ENCODE data around the gene BFSP1.

Gene BFSP1

DNA sequence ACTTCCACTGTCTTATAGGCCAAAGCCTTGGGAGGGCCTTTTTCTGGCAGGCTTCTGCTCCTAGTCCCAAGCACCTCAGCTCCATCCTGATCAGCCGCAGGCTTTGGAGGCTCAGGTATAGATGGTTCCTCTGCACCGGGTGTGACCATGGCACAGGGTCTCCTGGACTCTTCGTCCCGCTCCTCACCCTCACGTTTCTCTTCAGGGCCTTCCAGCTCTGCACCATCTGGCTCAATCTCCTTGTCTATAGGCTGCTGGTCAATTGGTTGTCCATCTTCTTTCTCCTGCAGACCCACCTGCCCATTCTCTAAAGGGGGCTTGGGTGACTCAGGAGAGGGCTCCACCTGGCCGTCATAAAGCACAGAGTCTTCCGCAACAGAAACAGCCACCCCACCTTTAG, 37.0 kb downstream of the BFSP1 start:
- DNase-seq = no peak

- DNase-seq = no peak
Measured at GRCh38 chr20:17493173-17493572, 38.0 kb downstream of the BFSP1 start.

GRCh38 chr20:17491488-17491887, 39.7 kb downstream of the BFSP1 start:
- DNase-seq = no peak

DNA sequence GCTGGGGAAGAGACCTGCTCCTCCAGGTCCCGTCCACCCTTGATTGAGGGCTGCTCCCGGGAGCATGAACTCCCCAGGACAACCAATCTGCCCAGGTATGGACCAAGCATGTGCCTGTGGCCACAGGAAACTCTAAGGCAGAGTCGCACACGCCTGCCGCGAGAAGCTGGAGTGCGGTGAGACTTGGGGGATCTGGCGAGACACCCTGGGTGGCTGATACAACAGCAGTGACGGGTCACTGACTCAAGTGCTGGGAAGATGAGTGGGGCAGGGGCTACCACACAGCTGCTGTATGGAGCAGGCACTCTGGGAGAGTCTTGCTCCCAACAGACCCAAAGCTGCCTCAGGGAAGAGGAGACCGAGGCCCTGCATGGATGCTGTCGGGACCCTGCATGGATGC, 40.1 kb downstream of the BFSP1 start:
- DNase-seq = no peak

DNA sequence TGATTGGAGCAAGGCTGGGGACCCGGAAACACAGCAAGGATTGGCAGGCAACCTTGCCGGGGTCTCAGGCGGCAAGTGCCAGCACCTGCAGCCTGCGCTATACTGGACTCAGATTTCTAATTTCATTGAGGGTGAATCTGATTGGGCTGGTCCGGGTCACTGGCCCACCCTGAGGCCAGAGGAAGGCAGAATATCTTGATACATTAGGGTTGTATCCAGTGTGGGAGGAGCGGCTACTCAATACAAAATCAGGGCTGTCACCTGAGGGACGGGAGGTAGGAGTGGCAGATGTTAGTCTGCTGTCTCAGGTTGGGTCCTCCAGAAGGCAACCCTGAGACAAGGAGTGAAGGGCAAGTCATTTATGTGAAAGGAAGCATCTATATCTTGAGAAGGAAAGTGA, 40.7 kb downstream of the BFSP1 start:
- DNase-seq = no peak

- DNase-seq = no peak
Measured at GRCh38 chr20:17488916-17489600, 42.1 kb downstream of the BFSP1 start.

- no peak for DNase-seq
Measured at GRCh38 chr20:17485017-17485416, 46.2 kb downstream of the BFSP1 start.

DNA sequence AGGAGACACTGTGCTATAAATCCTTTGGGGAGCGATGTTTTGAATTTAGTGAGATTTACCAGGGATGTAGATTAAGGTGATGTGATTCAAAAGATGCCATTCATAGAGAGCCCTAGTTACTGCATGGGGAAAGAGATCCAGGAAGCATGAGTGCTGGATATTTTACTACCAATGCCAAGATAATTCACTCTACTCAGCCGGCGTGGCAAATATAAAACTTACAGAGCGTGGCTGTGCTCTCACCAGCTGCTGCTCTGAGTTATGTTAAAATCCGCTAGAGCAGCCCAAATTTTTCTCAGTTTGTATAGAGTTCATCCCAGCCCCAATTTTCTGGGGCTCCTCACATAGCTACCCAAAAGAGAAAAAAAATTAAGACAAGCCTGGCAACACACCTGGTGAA, 48.6 kb downstream of the BFSP1 start:
- no peak for DNase-seq

DNA sequence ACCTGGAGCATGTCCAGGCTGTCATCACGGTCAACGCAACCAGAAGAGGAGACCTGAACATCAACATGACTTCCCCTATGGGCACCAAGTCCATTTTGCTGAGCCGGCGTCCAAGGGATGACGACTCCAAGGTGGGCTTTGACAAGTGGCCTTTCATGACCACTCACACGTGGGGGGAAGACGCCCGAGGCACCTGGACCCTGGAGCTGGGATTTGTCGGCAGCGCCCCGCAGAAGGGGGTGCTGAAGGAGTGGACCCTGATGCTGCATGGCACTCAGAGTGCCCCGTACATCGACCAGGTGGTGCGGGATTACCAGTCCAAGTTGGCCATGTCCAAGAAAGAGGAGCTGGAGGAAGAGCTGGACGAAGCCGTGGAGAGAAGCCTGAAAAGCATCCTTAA, 49.5 kb downstream of the BFSP1 start:
- no peak for DNase-seq

DNA sequence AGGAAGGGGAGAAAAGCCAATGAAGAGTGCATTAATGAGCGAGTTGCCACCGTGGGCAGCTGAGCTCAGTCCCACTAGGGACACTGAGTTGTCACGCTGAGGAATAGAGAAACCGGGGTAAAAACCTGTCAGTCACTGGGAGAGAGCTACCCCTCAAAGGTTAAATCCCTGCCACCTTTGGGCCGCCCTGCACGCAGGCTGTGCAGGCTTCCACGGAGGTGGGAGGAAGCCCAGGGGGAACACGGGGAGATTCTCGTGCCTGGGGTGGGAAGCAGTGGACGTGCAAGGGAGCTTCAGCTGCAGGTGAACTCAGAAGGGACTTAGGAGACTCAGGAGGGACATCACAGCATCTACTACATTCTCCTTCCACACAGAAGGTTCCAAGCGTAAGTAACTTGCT, 50.5 kb downstream of the BFSP1 start:
- no peak for DNase-seq

GRCh38 chr20:17479063-17479657, 52.0 kb downstream of the BFSP1 start:
- no peak for DNase-seq

- DNase-seq = no peak
Measured at GRCh38 chr20:17473659-17474058, 57.5 kb downstream of the BFSP1 start.

- DNase-seq = no peak
Measured at GRCh38 chr20:17471606-17472187, 59.5 kb downstream of the BFSP1 start.

- no peak for DNase-seq
Measured at GRCh38 chr20:17470973-17471372, 60.2 kb downstream of the BFSP1 start.

DNA sequence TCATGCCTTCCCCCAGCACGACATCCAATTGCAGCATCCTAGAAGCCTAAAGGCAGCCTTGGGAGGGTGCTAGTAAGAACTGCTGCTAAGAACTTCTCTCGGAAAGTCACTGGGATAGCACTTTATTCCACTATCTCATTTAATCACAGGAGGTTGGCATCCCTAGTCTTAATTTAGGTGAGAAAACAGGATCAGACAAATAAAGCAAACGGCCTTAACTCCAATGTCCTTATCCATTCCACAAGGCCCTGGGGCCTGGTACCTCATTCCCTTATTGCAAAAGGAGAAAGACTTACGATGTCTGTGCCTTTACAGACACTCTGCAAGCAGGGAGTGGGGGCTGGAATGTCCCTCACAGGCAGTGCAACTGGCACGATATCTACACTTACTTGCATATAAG, 60.7 kb downstream of the BFSP1 start:
- no peak for DNase-seq

GRCh38 chr20:17469246-17470030, 61.7 kb downstream of the BFSP1 start:
- DNase-seq = no peak

- DNase-seq = no peak
Measured at GRCh38 chr20:17468073-17468840, 62.9 kb downstream of the BFSP1 start.

- DNase-seq = no peak
Measured at GRCh38 chr20:17467120-17467655, 64.0 kb downstream of the BFSP1 start.

DNA sequence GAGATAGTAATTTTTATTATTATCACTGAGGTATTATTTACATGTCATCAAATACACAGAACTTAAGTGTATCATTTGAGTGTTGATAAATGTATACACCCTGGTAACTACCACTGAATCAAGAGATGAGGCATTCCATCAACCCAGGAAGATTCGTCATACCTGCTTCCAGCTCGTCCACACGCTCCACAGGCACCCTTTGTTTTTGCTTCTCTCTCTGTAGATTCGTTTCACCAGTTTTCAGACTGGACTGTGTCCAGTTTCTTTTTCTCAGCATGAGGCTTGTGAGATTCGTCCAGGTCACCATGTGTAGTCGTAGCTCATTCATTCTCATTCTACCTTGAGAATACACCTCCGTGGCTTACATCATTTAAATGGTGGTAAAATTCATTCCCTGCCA, 64.5 kb downstream of the BFSP1 start:
- no peak for DNase-seq

DNA sequence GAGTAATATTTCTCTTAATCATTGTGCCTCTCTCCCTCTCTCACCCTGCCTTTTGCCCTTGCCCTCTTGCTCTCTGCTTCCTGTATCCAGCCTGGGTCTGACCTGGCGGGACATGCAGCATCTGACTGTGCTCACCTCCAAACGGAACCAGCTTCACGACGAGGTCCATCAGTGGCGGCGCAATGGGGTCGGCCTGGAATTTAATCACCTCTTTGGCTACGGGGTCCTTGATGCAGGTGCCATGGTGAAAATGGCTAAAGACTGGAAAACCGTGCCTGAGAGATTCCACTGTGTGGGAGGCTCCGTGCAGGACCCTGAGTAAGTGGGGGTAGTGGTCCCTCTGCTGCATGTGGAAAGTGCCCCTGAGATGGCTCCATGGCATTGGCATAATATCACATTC, 65.9 kb downstream of the BFSP1 start:
- DNase-seq = no peak

DNA sequence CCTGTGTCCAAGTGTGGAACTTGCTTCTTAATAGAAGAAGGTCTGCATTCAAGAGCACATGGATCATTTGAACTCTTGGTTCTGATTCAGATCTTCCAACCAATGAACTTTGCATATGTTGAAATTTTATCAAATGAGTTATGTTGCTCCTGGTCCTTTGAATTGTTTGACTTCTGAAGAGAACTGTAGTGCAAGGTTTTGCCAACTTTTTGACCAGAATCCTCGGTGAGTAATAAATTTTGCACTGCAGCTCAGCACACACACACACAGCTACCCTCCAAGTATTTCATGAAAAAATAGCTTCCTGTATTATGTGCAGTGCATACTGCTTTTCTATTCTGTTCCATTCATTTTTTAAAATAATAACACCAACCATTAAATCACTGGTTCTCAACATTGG, 67.5 kb downstream of the BFSP1 start:
- DNase-seq = peak; percentile 26

GRCh38 chr20:17461941-17462340, 69.2 kb downstream of the BFSP1 start:
- no peak for DNase-seq

- no peak for DNase-seq
Measured at GRCh38 chr20:17460119-17460518, 71.1 kb downstream of the BFSP1 start.

Measured in fibroblast of skin of right quadriceps (primary cell).